GM12878 (cell line): ENCODE results near the gene MARCHF10. TPM values are rescaled to one million over a fixed set of nuclear protein-coding genes. Genes with fewer than 3 reads are reported as not detected.

ENCODE experiments used
- ATAC-seq: fragments of 200-7000 bp; cut with Tn5 transposase; 3 replicates; pipeline ENCODE4 v1.9.1; 2020; ENCODE audit warnings: mild to moderate bottlenecking, moderate library complexity
- BruUV-seq: library from RNA; stranded (reverse); fragments of 400-500 nt; replicated peaks from 2 replicates; lab custom pipeline; 2021; lab: Mats Ljungman, UMichigan
- CTCF ChIA-PET: fragments of 300-600 bp; sonication (Branson Sonifier 250); formaldehyde crosslinking; extraction: SDS; loops from one replicate; lab custom pipeline; 2021; ENCODE audit warnings: inconsistent platforms; lab: Yijun Ruan, JAX
- POLR2A ChIA-PET: fragments of 350-600 bp; formaldehyde crosslinking; extraction: SDS; loops from one replicate; lab custom pipeline; 2021; ENCODE audit warnings: inconsistent platforms; lab: Charles Lee
- RAD21 ChIA-PET: fragments of 300-600 bp; sonication (Branson Sonifier 250); formaldehyde crosslinking; loops from one replicate; lab custom pipeline; 2023; ENCODE audit warnings: antibody characterized with exemption; ENCODE audit not compliant: unreplicated experiment; lab: Charles Lee
- SMC1A ChIA-PET: fragments of 300-600 bp; sonication (Branson Sonifier 250); formaldehyde crosslinking; loops from one replicate; lab custom pipeline; 2023; ENCODE audit not compliant: unreplicated experiment, uncharacterized antibody; lab: Charles Lee
- DNase-seq: peaks from one replicate; pipeline ENCODE4 v3.0.0-alpha.2; 2011; ENCODE audit warnings: low read depth, low spot score
- FAIRE-seq: peaks from 3 replicates; lab custom pipeline; 2011; peaks lifted over from hg19 to GRCh38; lab: Jason Lieb, UNC
- H2AFZ ChIP-seq: 2 replicates; pipeline ENCODE4 v1.6.0; 2011; ENCODE audit warnings: low read depth, low read length, control low read depth; ENCODE audit not compliant: control insufficient read depth
- H3K27ac ChIP-seq: 2 replicates; pipeline ENCODE4 v1.5.1; 2011; ENCODE audit warnings: control low read depth; ENCODE audit not compliant: control insufficient read depth, insufficient read depth
- H3K27me3 ChIP-seq, 2 experiments: replicated peaks in 1 of 2; 2 replicates each; pipeline versions ENCODE4 v1.6.0 to v1.6.1; 2011; ENCODE audit warnings: low read length in 1 of 2; ENCODE audit not compliant: control insufficient read depth in 2 of 2, insufficient read depth in 2 of 2
- H3K36me3 ChIP-seq, 2 experiments: 2 replicates each; pipeline ENCODE4 v1.5.1; 2011; ENCODE audit warnings: low read length in 1 of 2; ENCODE audit not compliant: control insufficient read depth in 2 of 2, insufficient read depth in 2 of 2
- H3K4me1 ChIP-seq: 2 replicates; pipeline ENCODE4 v1.6.1; 2011; ENCODE audit warnings: mild to moderate bottlenecking, low read length, moderate library complexity, mixed read lengths; ENCODE audit not compliant: control insufficient read depth, insufficient read depth
- H3K4me2 ChIP-seq: 2 replicates; pipeline ENCODE4 v1.6.0; 2011; ENCODE audit warnings: control low read depth; ENCODE audit not compliant: control insufficient read depth, insufficient read depth
- H3K4me3 ChIP-seq: fragments of 200-600 bp; sonication (generic); 2 replicates; pipeline ENCODE4 v1.5.1; 2016
- H3K79me2 ChIP-seq: 2 replicates; pipeline ENCODE4 v1.6.0; 2011; ENCODE audit warnings: low read length; ENCODE audit not compliant: control insufficient read depth, insufficient read depth
- H3K9ac ChIP-seq: 2 replicates; pipeline ENCODE4 v1.8.0; 2011; ENCODE audit warnings: low read length, control low read depth, mixed read lengths; ENCODE audit not compliant: control insufficient read depth, insufficient read depth
- H3K9me3 ChIP-seq: replicated peaks from 3 replicates; pipeline ENCODE4 v1.5.1; 2011; ENCODE audit warnings: mild to moderate bottlenecking, low read length; ENCODE audit not compliant: control insufficient read depth, insufficient read depth
- H4K20me1 ChIP-seq: 2 replicates; pipeline ENCODE4 v1.6.0; 2011; ENCODE audit not compliant: control insufficient read depth, insufficient read depth
- ASH2L ChIP-seq: fragments of 300-600, 200-600 bp; sonication (generic); IDR thresholded peaks from 2 replicates; pipeline ENCODE4 v1.6.1; 2017; ENCODE audit warnings: low read depth, mild to moderate bottlenecking, borderline replicate concordance
- BMI1 ChIP-seq: fragments of 450-650 bp; IDR thresholded peaks from 2 replicates; pipeline ENCODE4 v1.6.1; 2016; ENCODE audit warnings: mild to moderate bottlenecking, moderate library complexity, borderline replicate concordance
- CBX3 ChIP-seq: fragments of 200-600 bp; sonication (generic); IDR thresholded peaks from 2 replicates; pipeline ENCODE4 v1.6.1; 2016; ENCODE audit warnings: low read depth, borderline replicate concordance
- CHD2 ChIP-seq: IDR thresholded peaks from 2 replicates; pipeline ENCODE4 v1.6.1; 2011; ENCODE audit warnings: low read depth, low read length, improper control_type of control experiment, borderline replicate concordance
- CREB1 ChIP-seq: IDR thresholded peaks from 2 replicates; pipeline ENCODE4 v1.6.1; 2012; ENCODE audit warnings: low read depth, mild to moderate bottlenecking, inconsistent platforms
- ESRRA ChIP-seq: IDR thresholded peaks from 2 replicates; pipeline ENCODE4 v1.6.1; 2012; ENCODE audit warnings: mild to moderate bottlenecking, low read length, improper control_type of control experiment
- FOS ChIP-seq: IDR thresholded peaks from 3 replicates; pipeline ENCODE4 v1.6.1; 2011; ENCODE audit warnings: borderline replicate concordance; ENCODE audit not compliant: insufficient read length; ENCODE audit errors: extremely low read depth
- FOXK2 ChIP-seq: fragments of 450-650 bp; IDR thresholded peaks from 2 replicates; pipeline ENCODE4 v1.6.1; 2017; ENCODE audit warnings: mild to moderate bottlenecking, moderate library complexity
- JUNB ChIP-seq: IDR thresholded peaks from 2 replicates; pipeline ENCODE4 v1.6.1; 2016; ENCODE audit warnings: antibody characterized with exemption, mild to moderate bottlenecking
- KLF5 ChIP-seq: fragments of 450-650 bp; IDR thresholded peaks from 2 replicates; pipeline ENCODE4 v1.6.1; 2014; ENCODE audit warnings: mild to moderate bottlenecking; ENCODE audit not compliant: partially characterized antibody
- MTA2 ChIP-seq: fragments of 450-650 bp; IDR thresholded peaks from 2 replicates; pipeline ENCODE4 v1.6.1; 2016; ENCODE audit warnings: low read depth, mild to moderate bottlenecking, moderate library complexity
- NFYB ChIP-seq: IDR thresholded peaks from 2 replicates; pipeline ENCODE4 v1.6.1; 2011; ENCODE audit warnings: low read depth, mild to moderate bottlenecking, low read length, improper control_type of control experiment, moderate library complexity; ENCODE audit not compliant: insufficient read depth
- PML ChIP-seq: IDR thresholded peaks from 2 replicates; pipeline ENCODE4 v1.6.1; 2012; ENCODE audit warnings: low read length, inconsistent platforms
- SMAD5 ChIP-seq: IDR thresholded peaks from 2 replicates; pipeline ENCODE4 v1.6.1; 2016; ENCODE audit warnings: antibody characterized with exemption, low read depth
- SP1 ChIP-seq: IDR thresholded peaks from one replicate; pipeline ENCODE4 v1.6.1; 2011; ENCODE audit warnings: low read depth, low read length
- YY1 ChIP-seq: IDR thresholded peaks from 2 replicates; pipeline ENCODE4 v1.6.1; 2011; ENCODE audit warnings: low read depth, mild to moderate bottlenecking, low read length
- WGBS: methylation state at CpG from one replicate; pipeline ENCODE4 v1.1.6; 2016; ENCODE audit warnings: low lambda C conversion rate; ENCODE audit not compliant: insufficient replicate concordance, insufficient coverage; ENCODE audit errors: missing lambda C conversion rate; 5-methylcytosine and 5-hydroxymethylcytosine counted together
- in situ Hi-C: fragments of 300-500 bp; cut with MboI; formaldehyde crosslinking; loops from 9 replicates; pipeline ENCODE4 v1.14.3; 2018; ENCODE audit warnings: mixed read lengths
- intact Hi-C: fragments of 100-400 bp; cut with micrococcal nuclease; formaldehyde crosslinking; loops from one replicate; pipeline ENCODE4 v1.14.2; 2022; ENCODE audit not compliant: unreplicated experiment
- polyA plus RNA-seq, 11 experiments: library from polyadenylated mRNA; depleted of rRNA in 4 of 11; unstranded in 6 of 11; stranded (reverse) in 5 of 11; fragments of >200 nt; fragmentation: Nextera tagmentation in 4 of 11; fragmentation: Illumina TruSeq in 1 of 11; extraction: Ambion mirVana in 4 of 11; extraction: Trizol in 1 of 11; gene quantifications; 1 replicate in 1 of 11; 2 replicates in 10 of 11; pipeline versions ENCODE4 v1.2.1 to v1.2.3, GENCODE V29; 2011 to 2016; ENCODE audit warnings: inconsistent platforms in 2 of 11, missing spikeins in 2 of 11, low read depth in 1 of 11
- total RNA-seq, 4 experiments: library from RNA; depleted of rRNA in 3 of 4; stranded (reverse); fragments of >200 nt in 3 of 4; fragmentation: Illumina TruSeq in 1 of 4; extraction: Trizol in 1 of 4; gene quantifications; 2 replicates each; pipeline versions ENCODE4 v1.2.1 to v1.2.3, GENCODE V29; 2013 to 2021
- TF ChIP-seq, protein P1 (sequence below): IDR thresholded peaks from 2 replicates; pipeline ENCODE4 v1.6.1; 2012; ENCODE audit warnings: mild to moderate bottlenecking, low read depth, low read length
- TF ChIP-seq, protein P2 (sequence below): fragments of 450-650 bp; IDR thresholded peaks from 2 replicates; pipeline ENCODE4 v1.6.1; 2017; ENCODE audit warnings: borderline replicate concordance
- TF ChIP-seq, protein P3 (sequence below): fragments of 450-650 bp; conservative IDR thresholded peaks from 2 replicates; pipeline ENCODE4 v1.6.1; 2017; ENCODE audit warnings: mild to moderate bottlenecking, moderate library complexity

The MARCHF10 gene
- total and polyA plus RNA-seq, 10 of the 15 experiments (the other 5 are each of a cell fraction or from before 2014, with no cell fraction given) = 0.11 to 0.24 TPM; not detected in 8

DNA sequence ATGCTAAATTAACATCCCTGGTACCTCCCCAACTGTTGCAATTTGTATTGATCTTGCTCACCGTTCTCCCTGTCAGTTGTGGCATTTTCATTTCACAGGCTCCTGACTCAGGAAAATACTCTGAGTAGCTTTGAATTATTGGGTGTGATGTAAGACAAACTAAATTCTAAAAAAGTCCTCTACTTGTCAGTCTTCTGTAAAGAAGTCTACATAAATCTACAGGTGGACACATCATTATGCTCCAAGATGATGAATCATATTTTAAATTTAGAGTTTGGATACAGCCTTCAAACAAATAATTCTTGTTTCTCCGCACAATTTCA, 47.2 kb downstream of the MARCHF10 start:
- Histone ChIP-seq H3K27ac (no peak overlapping the region), H3K4me2 (no peak overlapping the region), H3K36me3 (no peaks in the 10 kb centered on the region), H2AFZ (no peak overlapping the region), H3K9ac (no peak overlapping the region), H3K79me2 (no peaks in the 10 kb centered on the region), H3K27me3 (peaks cover 0 to 1% of the 10 kb centered on the region in 2 experiments; a peak in 1 of 4 replicates), H4K20me1 (no peaks in the 10 kb centered on the region), H3K4me3 (no peak overlapping the region), H3K9me3 (no peaks in the 10 kb centered on the region), H3K4me1 (no peaks in the 10 kb centered on the region)
- BruUV-seq = no TSS peak
- intact Hi-C loops = no loop called here
- ATAC-seq (no peak), DNase-seq (no peak), FAIRE-seq (no peak)
- in situ Hi-C loops = no loop called here
- 45% methylated on average over 2 of the region's 2 CpGs for WGBS
- CTCF ChIA-PET = no interaction called here
- RAD21 ChIA-PET = no interaction called here
- TF ChIP-seq CHD2 (no peak), YY1 (no peak), FOXK2 (no peak), JUNB (no peak), NFYB (no peak), CBX3 (no peak), ASH2L (no peak), SMAD5 (no peak), ESRRA (no peak), KLF5 (no peak), PML (no peak), CREB1 (no peak), FOS (no peak), MTA2 (no peak), SP1 (no peak), BMI1 (no peak)
- TF ChIP-seq, protein P1, sequence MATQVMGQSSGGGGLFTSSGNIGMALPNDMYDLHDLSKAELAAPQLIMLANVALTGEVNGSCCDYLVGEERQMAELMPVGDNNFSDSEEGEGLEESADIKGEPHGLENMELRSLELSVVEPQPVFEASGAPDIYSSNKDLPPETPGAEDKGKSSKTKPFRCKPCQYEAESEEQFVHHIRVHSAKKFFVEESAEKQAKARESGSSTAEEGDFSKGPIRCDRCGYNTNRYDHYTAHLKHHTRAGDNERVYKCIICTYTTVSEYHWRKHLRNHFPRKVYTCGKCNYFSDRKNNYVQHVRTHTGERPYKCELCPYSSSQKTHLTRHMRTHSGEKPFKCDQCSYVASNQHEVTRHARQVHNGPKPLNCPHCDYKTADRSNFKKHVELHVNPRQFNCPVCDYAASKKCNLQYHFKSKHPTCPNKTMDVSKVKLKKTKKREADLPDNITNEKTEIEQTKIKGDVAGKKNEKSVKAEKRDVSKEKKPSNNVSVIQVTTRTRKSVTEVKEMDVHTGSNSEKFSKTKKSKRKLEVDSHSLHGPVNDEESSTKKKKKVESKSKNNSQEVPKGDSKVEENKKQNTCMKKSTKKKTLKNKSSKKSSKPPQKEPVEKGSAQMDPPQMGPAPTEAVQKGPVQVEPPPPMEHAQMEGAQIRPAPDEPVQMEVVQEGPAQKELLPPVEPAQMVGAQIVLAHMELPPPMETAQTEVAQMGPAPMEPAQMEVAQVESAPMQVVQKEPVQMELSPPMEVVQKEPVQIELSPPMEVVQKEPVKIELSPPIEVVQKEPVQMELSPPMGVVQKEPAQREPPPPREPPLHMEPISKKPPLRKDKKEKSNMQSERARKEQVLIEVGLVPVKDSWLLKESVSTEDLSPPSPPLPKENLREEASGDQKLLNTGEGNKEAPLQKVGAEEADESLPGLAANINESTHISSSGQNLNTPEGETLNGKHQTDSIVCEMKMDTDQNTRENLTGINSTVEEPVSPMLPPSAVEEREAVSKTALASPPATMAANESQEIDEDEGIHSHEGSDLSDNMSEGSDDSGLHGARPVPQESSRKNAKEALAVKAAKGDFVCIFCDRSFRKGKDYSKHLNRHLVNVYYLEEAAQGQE = no peak
- TF ChIP-seq, protein P2, sequence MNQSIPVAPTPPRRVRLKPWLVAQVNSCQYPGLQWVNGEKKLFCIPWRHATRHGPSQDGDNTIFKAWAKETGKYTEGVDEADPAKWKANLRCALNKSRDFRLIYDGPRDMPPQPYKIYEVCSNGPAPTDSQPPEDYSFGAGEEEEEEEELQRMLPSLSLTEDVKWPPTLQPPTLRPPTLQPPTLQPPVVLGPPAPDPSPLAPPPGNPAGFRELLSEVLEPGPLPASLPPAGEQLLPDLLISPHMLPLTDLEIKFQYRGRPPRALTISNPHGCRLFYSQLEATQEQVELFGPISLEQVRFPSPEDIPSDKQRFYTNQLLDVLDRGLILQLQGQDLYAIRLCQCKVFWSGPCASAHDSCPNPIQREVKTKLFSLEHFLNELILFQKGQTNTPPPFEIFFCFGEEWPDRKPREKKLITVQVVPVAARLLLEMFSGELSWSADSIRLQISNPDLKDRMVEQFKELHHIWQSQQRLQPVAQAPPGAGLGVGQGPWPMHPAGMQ = no peak
- TF ChIP-seq, protein P3, sequence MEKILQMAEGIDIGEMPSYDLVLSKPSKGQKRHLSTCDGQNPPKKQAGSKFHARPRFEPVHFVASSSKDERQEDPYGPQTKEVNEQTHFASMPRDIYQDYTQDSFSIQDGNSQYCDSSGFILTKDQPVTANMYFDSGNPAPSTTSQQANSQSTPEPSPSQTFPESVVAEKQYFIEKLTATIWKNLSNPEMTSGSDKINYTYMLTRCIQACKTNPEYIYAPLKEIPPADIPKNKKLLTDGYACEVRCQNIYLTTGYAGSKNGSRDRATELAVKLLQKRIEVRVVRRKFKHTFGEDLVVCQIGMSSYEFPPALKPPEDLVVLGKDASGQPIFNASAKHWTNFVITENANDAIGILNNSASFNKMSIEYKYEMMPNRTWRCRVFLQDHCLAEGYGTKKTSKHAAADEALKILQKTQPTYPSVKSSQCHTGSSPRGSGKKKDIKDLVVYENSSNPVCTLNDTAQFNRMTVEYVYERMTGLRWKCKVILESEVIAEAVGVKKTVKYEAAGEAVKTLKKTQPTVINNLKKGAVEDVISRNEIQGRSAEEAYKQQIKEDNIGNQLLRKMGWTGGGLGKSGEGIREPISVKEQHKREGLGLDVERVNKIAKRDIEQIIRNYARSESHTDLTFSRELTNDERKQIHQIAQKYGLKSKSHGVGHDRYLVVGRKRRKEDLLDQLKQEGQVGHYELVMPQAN = no peak
- POLR2A ChIA-PET = no interaction called here
- SMC1A ChIA-PET = no interaction called here
